ENCODE measurements around the gene MAP4K3.

- TF ChIP-seq, protein P1, sequence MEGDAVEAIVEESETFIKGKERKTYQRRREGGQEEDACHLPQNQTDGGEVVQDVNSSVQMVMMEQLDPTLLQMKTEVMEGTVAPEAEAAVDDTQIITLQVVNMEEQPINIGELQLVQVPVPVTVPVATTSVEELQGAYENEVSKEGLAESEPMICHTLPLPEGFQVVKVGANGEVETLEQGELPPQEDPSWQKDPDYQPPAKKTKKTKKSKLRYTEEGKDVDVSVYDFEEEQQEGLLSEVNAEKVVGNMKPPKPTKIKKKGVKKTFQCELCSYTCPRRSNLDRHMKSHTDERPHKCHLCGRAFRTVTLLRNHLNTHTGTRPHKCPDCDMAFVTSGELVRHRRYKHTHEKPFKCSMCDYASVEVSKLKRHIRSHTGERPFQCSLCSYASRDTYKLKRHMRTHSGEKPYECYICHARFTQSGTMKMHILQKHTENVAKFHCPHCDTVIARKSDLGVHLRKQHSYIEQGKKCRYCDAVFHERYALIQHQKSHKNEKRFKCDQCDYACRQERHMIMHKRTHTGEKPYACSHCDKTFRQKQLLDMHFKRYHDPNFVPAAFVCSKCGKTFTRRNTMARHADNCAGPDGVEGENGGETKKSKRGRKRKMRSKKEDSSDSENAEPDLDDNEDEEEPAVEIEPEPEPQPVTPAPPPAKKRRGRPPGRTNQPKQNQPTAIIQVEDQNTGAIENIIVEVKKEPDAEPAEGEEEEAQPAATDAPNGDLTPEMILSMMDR (IDR thresholded peaks at IDR 0.05) = no peak
- TF ChIP-seq POLR2A (IDR thresholded peaks at IDR 0.05) = no peak
Observed at GRCh38 chr2:39437522-39438296, 624 bp upstream of the MAP4K3 start.
